Choroid plexus epithelial cell (primary cell): ENCODE data around the gene SIRT6.
"Not testable (repeated sequence)": the region's sequence is repeated elsewhere in the genome, so short reads cannot be mapped to it uniquely, and the experiment has no call there.

Experiments
- DNase-seq: peaks from one replicate; pipeline ENCODE4 v3.0.0-alpha.2; 2010; ENCODE audit warnings: low read depth
- H3K4me3 ChIP-seq: 2 replicates; pipeline ENCODE4 v1.5.1; 2011; ENCODE audit warnings: low read depth, mild to moderate bottlenecking, control low read depth, low read length, moderate library complexity
- CTCF ChIP-seq: conservative IDR thresholded peaks from 2 replicates; pipeline ENCODE4 v1.5.1; 2011; ENCODE audit warnings: low read depth, mild to moderate bottlenecking, control low read depth, inconsistent platforms, low read length, moderate library complexity

SIRT6 gene

GRCh38 chr19:4224470-4224869 lies 42.1 kb upstream of the SIRT6 start:
- TF ChIP-seq CTCF = no peak
- no peak for DNase-seq

GRCh38 chr19:4220188-4220587 lies 37.8 kb upstream of the SIRT6 start:
- TF ChIP-seq CTCF = no peak
- DNase-seq = no peak
- no peak overlapping the region for H3K4me3 ChIP-seq

More at GRCh38 chr19:4224470-4224869, 42.1 kb upstream of the SIRT6 start:
- H3K4me3 ChIP-seq = no peak overlapping the region

- H3K4me3 ChIP-seq, DNase-seq: not testable (repeated sequence)
Observed at GRCh38 chr19:4218523-4218922, 36.2 kb upstream of the SIRT6 start.

GRCh38 chr19:4217429-4218264 lies 35.3 kb upstream of the SIRT6 start:
- no peak for TF ChIP-seq CTCF
- H3K4me3 ChIP-seq = no peak overlapping the region
- no peak for DNase-seq

- no peak for DNase-seq
- no peak for TF ChIP-seq CTCF
- H3K4me3 ChIP-seq = no peak overlapping the region
Observed at GRCh38 chr19:4216846-4217245, 34.5 kb upstream of the SIRT6 start.

- no peak for DNase-seq
- no peak for TF ChIP-seq CTCF
- no peak overlapping the region for H3K4me3 ChIP-seq
Observed at GRCh38 chr19:4215807-4216206, 33.4 kb upstream of the SIRT6 start.

- DNase-seq = no peak
- no peak for TF ChIP-seq CTCF
- no peak overlapping the region for H3K4me3 ChIP-seq
Observed at GRCh38 chr19:4213116-4213515, 30.8 kb upstream of the SIRT6 start.
